OCI-LY3 (cell line): ENCODE data around the gene ACOXL.
"Not testable (repeated sequence)": the region's sequence is repeated elsewhere in the genome, so short reads cannot be mapped to it uniquely, and the experiment has no call there.

Experiments
- H2AFZ ChIP-seq: fragments of 200-600, 300-600 bp; shearing (Covaris generic); 2 replicates; pipeline ENCODE4 v1.6.0; 2014; ENCODE audit warnings: antibody characterized with exemption, low read depth, low read length
- H3K27ac ChIP-seq: fragments of 200-600, 300-600 bp; sonication (generic); 2 replicates; pipeline ENCODE4 v1.5.1; 2014; ENCODE audit warnings: mild to moderate bottlenecking, low read length, moderate library complexity, mixed read lengths
- H3K27me3 ChIP-seq: fragments of 200-600, 300-600 bp; sonication (generic); 2 replicates; pipeline ENCODE4 v1.6.1; 2014; ENCODE audit warnings: low read depth, low read length, mixed read lengths
- H3K36me3 ChIP-seq: fragments of 200-600, 300-600 bp; sonication (generic); replicated peaks from 2 replicates; pipeline ENCODE3; 2014; ENCODE audit warnings: low read depth, low read length, mixed read lengths
- H3K4me1 ChIP-seq: fragments of 300-600, 200-600 bp; sonication (generic); 2 replicates; pipeline ENCODE4 v1.6.1; 2014; ENCODE audit warnings: low read length, mixed read lengths
- H3K4me2 ChIP-seq: fragments of 200-600, 300-600 bp; sonication (generic); 2 replicates; pipeline ENCODE4 v1.6.1; 2014; ENCODE audit warnings: low read length, mixed read lengths
- H3K4me3 ChIP-seq: fragments of 300-600, 200-600 bp; sonication (generic); 2 replicates; pipeline ENCODE4 v1.5.1; 2014; ENCODE audit warnings: antibody characterized with exemption, mild to moderate bottlenecking, low read length, moderate library complexity
- H3K79me2 ChIP-seq: fragments of 300-600, 200-600 bp; shearing (Covaris generic); 2 replicates; pipeline ENCODE4 v1.6.1; 2014; ENCODE audit warnings: mild to moderate bottlenecking, low read length, mixed read lengths
- H3K9ac ChIP-seq: fragments of 300-600, 200-600 bp; shearing (Covaris generic); 2 replicates; pipeline ENCODE4 v1.6.0; 2014; ENCODE audit warnings: mild to moderate bottlenecking, low read length, moderate library complexity
- H3K9me3 ChIP-seq: fragments of 200-600, 300-600 bp; shearing (Covaris generic); 2 replicates; pipeline ENCODE4 v1.6.1; 2014; ENCODE audit warnings: low read length, mixed read lengths; ENCODE audit not compliant: insufficient read depth
- H4K20me1 ChIP-seq: fragments of 200-600, 300-600 bp; sonication (generic); 2 replicates; pipeline ENCODE4 v1.6.1; 2016; ENCODE audit warnings: low read length, mixed read lengths; ENCODE audit not compliant: insufficient read depth
- EZH2phosphoT487 ChIP-seq: fragments of 200-600 bp; shearing (Covaris generic); IDR thresholded peaks from 2 replicates; pipeline ENCODE4 v1.6.1; 2018; ENCODE audit warnings: antibody characterized with exemption, mixed run types, low read depth
- TF ChIP-seq, protein P1 (sequence below): fragments of 200-600, 300-600 bp; sonication (generic); IDR thresholded peaks from 2 replicates; pipeline ENCODE4 v1.5.1; 2014; ENCODE audit warnings: antibody characterized with exemption, low read length, low read depth

ACOXL gene

GRCh38 chr2:110853948-110854347, 121.6 kb downstream of the ACOXL start:
- Histone ChIP-seq H2AFZ (no peak overlapping the region), H3K4me1 (peaks cover 15% of the 10 kb centered on the region), H3K36me3 (no peaks in the 10 kb centered on the region), H3K27me3 (peaks cover 95% of the 10 kb centered on the region), H3K4me3 (no peak overlapping the region), H3K9ac (no peak overlapping the region), H4K20me1 (peaks cover 20% of the 10 kb centered on the region; the same call in 1 of the 2 replicates), H3K4me2 (no peak overlapping the region), H3K27ac (no peak overlapping the region), H3K79me2 (no peaks in the 10 kb centered on the region), H3K9me3 (peaks cover 3% of the 10 kb centered on the region; the same call in 1 of the 2 replicates)
- TF ChIP-seq, protein P1, sequence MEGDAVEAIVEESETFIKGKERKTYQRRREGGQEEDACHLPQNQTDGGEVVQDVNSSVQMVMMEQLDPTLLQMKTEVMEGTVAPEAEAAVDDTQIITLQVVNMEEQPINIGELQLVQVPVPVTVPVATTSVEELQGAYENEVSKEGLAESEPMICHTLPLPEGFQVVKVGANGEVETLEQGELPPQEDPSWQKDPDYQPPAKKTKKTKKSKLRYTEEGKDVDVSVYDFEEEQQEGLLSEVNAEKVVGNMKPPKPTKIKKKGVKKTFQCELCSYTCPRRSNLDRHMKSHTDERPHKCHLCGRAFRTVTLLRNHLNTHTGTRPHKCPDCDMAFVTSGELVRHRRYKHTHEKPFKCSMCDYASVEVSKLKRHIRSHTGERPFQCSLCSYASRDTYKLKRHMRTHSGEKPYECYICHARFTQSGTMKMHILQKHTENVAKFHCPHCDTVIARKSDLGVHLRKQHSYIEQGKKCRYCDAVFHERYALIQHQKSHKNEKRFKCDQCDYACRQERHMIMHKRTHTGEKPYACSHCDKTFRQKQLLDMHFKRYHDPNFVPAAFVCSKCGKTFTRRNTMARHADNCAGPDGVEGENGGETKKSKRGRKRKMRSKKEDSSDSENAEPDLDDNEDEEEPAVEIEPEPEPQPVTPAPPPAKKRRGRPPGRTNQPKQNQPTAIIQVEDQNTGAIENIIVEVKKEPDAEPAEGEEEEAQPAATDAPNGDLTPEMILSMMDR: no peak
- no peak for TF ChIP-seq EZH2phosphoT487

GRCh38 chr2:110854355-110855081, 122.1 kb downstream of the ACOXL start:
- H3K27ac ChIP-seq: no peak overlapping the region
- H4K20me1 ChIP-seq: peaks cover 25% of the 10 kb centered on the region; the same call in 1 of the 2 replicates
- peaks cover 3% of the 10 kb centered on the region; the same call in 1 of the 2 replicates for H3K9me3 ChIP-seq
- TF ChIP-seq, protein P1: no peak; the same call in 1 of the 2 replicates
- TF ChIP-seq EZH2phosphoT487: no peak
- peaks cover 21% of the 10 kb centered on the region for H3K4me1 ChIP-seq
- no peak overlapping the region for H3K9ac ChIP-seq
- no peaks in the 10 kb centered on the region for H3K36me3 ChIP-seq
- H3K4me2 ChIP-seq: no peak overlapping the region
- no peaks in the 10 kb centered on the region for H3K79me2 ChIP-seq
- H2AFZ ChIP-seq: no peak overlapping the region
- H3K4me3 ChIP-seq: no peak overlapping the region
- H3K27me3 ChIP-seq: peaks cover 97% of the 10 kb centered on the region

DNA sequence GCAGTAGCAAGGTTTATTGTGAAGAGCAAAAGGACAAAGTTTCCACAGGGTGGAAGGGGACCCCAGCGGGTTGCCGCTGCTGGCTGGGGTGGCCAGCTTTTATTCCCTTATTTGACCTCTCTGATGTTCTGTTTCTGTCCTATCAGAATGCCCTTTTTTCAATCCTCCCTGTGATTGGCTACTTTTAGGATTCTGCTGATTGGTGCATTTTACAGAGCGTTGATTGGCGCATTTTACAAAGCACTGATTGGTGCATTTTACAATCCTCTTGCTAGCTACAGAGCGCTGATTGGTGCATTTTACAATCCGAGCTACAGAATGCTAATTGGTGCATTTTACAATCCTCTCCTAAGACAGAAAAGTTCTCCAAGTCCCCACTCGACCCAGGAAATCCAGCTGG, 123.5 kb downstream of the ACOXL start:
- Histone ChIP-seq H3K4me1 (peaks cover 23% of the 10 kb centered on the region), H3K27me3 (peaks cover 95% of the 10 kb centered on the region), H4K20me1 (peaks cover 26% of the 10 kb centered on the region; the same call in 1 of the 2 replicates)
- H3K4me3 ChIP-seq, H3K4me2 ChIP-seq, H3K27ac ChIP-seq, H3K79me2 ChIP-seq, H3K9ac ChIP-seq, H3K9me3 ChIP-seq, H2AFZ ChIP-seq, H3K36me3 ChIP-seq: not testable (repeated sequence)

GRCh38 chr2:110858135-110858725, 125.9 kb downstream of the ACOXL start:
- H2AFZ ChIP-seq: no peak overlapping the region
- H3K4me1 ChIP-seq: peaks cover 23% of the 10 kb centered on the region
- H3K4me2 ChIP-seq: peak overlapping the region; percentile 55
- peak overlapping the region; percentile 38; the same call in 1 of the 2 replicates for H3K4me3 ChIP-seq
- no peak overlapping the region for H3K9ac ChIP-seq
- H3K79me2 ChIP-seq: no peaks in the 10 kb centered on the region
- peaks cover 95% of the 10 kb centered on the region for H3K27me3 ChIP-seq
- H3K36me3 ChIP-seq: no peaks in the 10 kb centered on the region
- H3K27ac ChIP-seq: no peak overlapping the region
- TF ChIP-seq, protein P1: no peak
- TF ChIP-seq EZH2phosphoT487: no peak
- peaks cover 26% of the 10 kb centered on the region; the same call in 1 of the 2 replicates for H4K20me1 ChIP-seq
- peaks cover 3% of the 10 kb centered on the region; the same call in 1 of the 2 replicates for H3K9me3 ChIP-seq
